Endothelial cell of umbilical vein (primary cell): ENCODE data around the gene CTNNA2. TPM values are rescaled to one million over a fixed set of nuclear protein-coding genes. Genes with fewer than 3 reads are reported as not detected.

Experiments
- BruUV-seq: library from RNA; stranded (reverse); fragments of 400-500 nt; replicated peaks from 2 replicates; lab custom pipeline; 2021; lab: Mats Ljungman, UMichigan
- CTCF ChIA-PET: fragments of 300-600, 350-600 bp; sonication (Branson Sonifier 250); formaldehyde crosslinking; loops from one replicate; lab custom pipeline; 2021; ENCODE audit warnings: antibody characterized with exemption, inconsistent platforms; lab: Charles Lee
- POLR2A ChIA-PET: fragments of 300-600, 350-600 bp; sonication (Branson Sonifier 250); formaldehyde crosslinking; loops from one replicate; lab custom pipeline; 2021; ENCODE audit warnings: antibody characterized with exemption, inconsistent platforms; lab: Charles Lee
- DNase-seq: peaks from one replicate; pipeline ENCODE4 v3.0.0-alpha.2; 2011; ENCODE audit warnings: low read depth, low spot score
- FAIRE-seq: peaks from 2 replicates; lab custom pipeline; 2011; peaks lifted over from hg19 to GRCh38; lab: Jason Lieb, UNC
- H2AFZ ChIP-seq: 2 replicates; pipeline ENCODE4 v1.6.0; 2012; ENCODE audit warnings: low read depth, low read length, control low read depth, inconsistent platforms
- H3K27ac ChIP-seq: 2 replicates; pipeline ENCODE4 v1.5.1; 2011; ENCODE audit warnings: low read depth, mild to moderate bottlenecking, control low read depth, low read length, moderate library complexity; ENCODE audit not compliant: insufficient read depth
- H3K27me3 ChIP-seq, 2 experiments: 2 replicates each; pipeline versions ENCODE4 v1.6.0 to v1.6.1; 2011; ENCODE audit warnings: low read length in 2 of 2, mixed read lengths in 1 of 2; ENCODE audit not compliant: control insufficient read depth in 2 of 2, insufficient read depth in 2 of 2
- H3K36me3 ChIP-seq, 2 experiments: 2 replicates in 1 of 2; 3 replicates in 1 of 2; pipeline ENCODE4 v1.5.1; 2011; ENCODE audit warnings: low read length in 2 of 2, mild to moderate bottlenecking in 1 of 2, moderate library complexity in 1 of 2; ENCODE audit not compliant: control insufficient read depth in 2 of 2, insufficient read depth in 2 of 2; ENCODE audit errors: extremely low read depth in 1 of 2
- H3K4me1 ChIP-seq: 3 replicates; pipeline ENCODE4 v1.5.1; 2011; ENCODE audit warnings: mild to moderate bottlenecking, low read length; ENCODE audit not compliant: control insufficient read depth, insufficient read depth; ENCODE audit errors: extremely low read depth
- H3K4me2 ChIP-seq: 2 replicates; pipeline ENCODE4 v1.6.1; 2011; ENCODE audit warnings: low read length, control low read depth, mixed read lengths; ENCODE audit not compliant: insufficient read depth
- H3K4me3 ChIP-seq, 3 experiments: fragments of 200-600 bp in 1 of 3; sonication (generic), shearing (Covaris generic) in 1 of 3; replicated peaks in 1 of 3; 2 replicates each; pipeline ENCODE4 v1.5.1; 2011 to 2016; ENCODE audit warnings: control low read depth in 3 of 3, low read length in 3 of 3, mild to moderate bottlenecking in 2 of 3, inconsistent platforms in 1 of 3, low read depth in 1 of 3, moderate library complexity in 1 of 3; ENCODE audit not compliant: insufficient read depth in 1 of 3
- H3K79me2 ChIP-seq: 2 replicates; pipeline ENCODE4 v1.6.0; 2012; ENCODE audit warnings: low read length, inconsistent platforms; ENCODE audit not compliant: control insufficient read depth, insufficient read depth
- H3K9ac ChIP-seq: replicated peaks from 2 replicates; pipeline ENCODE3; 2011; ENCODE audit warnings: low read length, control low read depth; ENCODE audit not compliant: insufficient read depth; ENCODE audit errors: extremely low read depth
- H3K9me1 ChIP-seq: replicated peaks from 3 replicates; pipeline ENCODE4 v1.6.0; 2011; ENCODE audit warnings: mild to moderate bottlenecking, low read length; ENCODE audit not compliant: control insufficient read depth, insufficient read depth; ENCODE audit errors: extremely low read depth
- H3K9me3 ChIP-seq: replicated peaks from 2 replicates; pipeline ENCODE4 v1.5.1; 2012; ENCODE audit warnings: low read length, inconsistent platforms; ENCODE audit not compliant: control insufficient read depth, insufficient read depth
- H4K20me1 ChIP-seq: replicated peaks from 2 replicates; pipeline ENCODE3; 2011; ENCODE audit warnings: mild to moderate bottlenecking, low read length; ENCODE audit not compliant: control insufficient read depth, insufficient read depth; ENCODE audit errors: extremely low read depth
- EZH2 ChIP-seq: IDR thresholded peaks from 2 replicates; pipeline ENCODE4 v1.6.1; 2012; ENCODE audit warnings: borderline replicate concordance, low read depth, mild to moderate bottlenecking, moderate library complexity, low read length, inconsistent platforms; ENCODE audit not compliant: severe bottlenecking
- FOS ChIP-seq: IDR thresholded peaks from 2 replicates; pipeline ENCODE4 v1.6.1; 2011; ENCODE audit warnings: mild to moderate bottlenecking, low read length, moderate library complexity, borderline replicate concordance; ENCODE audit not compliant: insufficient read depth
- GATA2 ChIP-seq: IDR thresholded peaks from 2 replicates; pipeline ENCODE4 v1.7.0; 2011; ENCODE audit warnings: low read depth, mild to moderate bottlenecking, moderate library complexity, mixed read lengths, low read length; ENCODE audit not compliant: insufficient read length, insufficient read depth
- JUN ChIP-seq: IDR thresholded peaks from 2 replicates; pipeline ENCODE4 v1.6.1; 2011; ENCODE audit warnings: borderline replicate concordance, low read depth; ENCODE audit not compliant: insufficient read length, insufficient read depth
- MYC ChIP-seq: IDR thresholded peaks from one replicate; pipeline ENCODE4 v1.6.1; 2011; ENCODE audit warnings: mild to moderate bottlenecking, low read depth, low read length
- POLR2A ChIP-seq: IDR thresholded peaks from 2 replicates; pipeline ENCODE4 v1.6.1; 2012; ENCODE audit warnings: low read depth, mild to moderate bottlenecking, control low read depth, low read length
- POLR2AphosphoS5 ChIP-seq: IDR thresholded peaks from 2 replicates; pipeline ENCODE4 v1.6.1; 2012; ENCODE audit warnings: low read depth, mild to moderate bottlenecking, control low read depth, low read length, moderate library complexity; ENCODE audit not compliant: insufficient read depth
- dilution Hi-C: fragments of 300-500 bp; cut with MboI; formaldehyde crosslinking; loops from one replicate; pipeline ENCODE4 v1.15.0; 2019; ENCODE audit warnings: low sequenced_read_pairs; ENCODE audit not compliant: extremely low pct_ligation_motif_present
- intact Hi-C: fragments of 100-400 bp; cut with micrococcal nuclease; formaldehyde crosslinking; loops from one replicate; pipeline ENCODE4 v1.10.0; 2022
- polyA plus RNA-seq, 4 experiments: library from polyadenylated mRNA; depleted of rRNA in 3 of 4; stranded (reverse) in 3 of 4; unstranded in 1 of 4; fragments of >200 nt; gene quantifications; 2 replicates each; pipeline versions ENCODE4 v1.2.1 to v1.2.3, GENCODE V29; 2011 to 2012; ENCODE audit warnings: missing spikeins in 1 of 4
- total RNA-seq: library from RNA; stranded (reverse); gene quantifications from 2 replicates; pipeline ENCODE4 v1.2.3, GENCODE V29; 2021
- TF ChIP-seq, protein P1 (sequence below): IDR thresholded peaks from 2 replicates; pipeline ENCODE4 v1.6.1; 2011; ENCODE audit not compliant: insufficient read depth, insufficient read length
- TF ChIP-seq, protein P2 (sequence below), 2 donors: IDR thresholded peaks; 1 replicate in 1 of 2; 2 replicates in 1 of 2; pipeline ENCODE4 v1.5.1; 2011; ENCODE audit warnings: low read length in 2 of 2, mild to moderate bottlenecking in 2 of 2, moderate library complexity in 2 of 2, control low read depth in 1 of 2, inconsistent platforms in 1 of 2, low read depth in 1 of 2; ENCODE audit not compliant: insufficient read depth in 1 of 2; ENCODE audit errors: extremely low read depth in 1 of 2

Gene CTNNA2
- total and polyA plus RNA-seq, 2 donors (not counting 3 experiments of a cell fraction or from before 2014, with no cell fraction given): not detected

DNA sequence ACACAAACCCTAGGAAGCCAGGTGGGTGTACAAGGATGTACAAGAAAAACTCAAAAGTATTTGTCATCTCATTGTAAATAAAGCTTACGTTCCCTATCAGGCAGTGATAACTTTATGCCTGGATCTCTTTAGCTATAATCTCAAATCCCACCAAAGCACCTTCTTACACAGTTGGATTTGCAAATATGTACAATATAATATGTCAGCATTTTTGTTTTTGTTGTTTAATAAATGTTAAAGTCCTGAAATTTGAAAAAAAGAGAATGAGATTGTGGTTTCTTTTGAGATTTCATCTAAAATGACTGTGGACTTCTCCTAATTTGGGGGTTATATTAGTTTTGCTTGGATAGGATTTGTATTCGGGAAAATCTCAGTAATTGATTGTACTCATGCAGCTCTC, 709.8 kb downstream of the CTNNA2 start:
- Histone ChIP-seq H3K4me3 (no peak overlapping the region), H3K9ac (no peak overlapping the region), H3K27ac (no peak overlapping the region), H3K79me2 (no peaks in the 10 kb centered on the region), H3K27me3 (no peaks in the 10 kb centered on the region), H4K20me1 (no peaks in the 10 kb centered on the region), H3K36me3 (no peaks in the 10 kb centered on the region), H3K9me3 (peaks cover 10% of the 10 kb centered on the region), H2AFZ (no peak overlapping the region), H3K9me1 (no peaks in the 10 kb centered on the region), H3K4me2 (no peak overlapping the region), H3K4me1 (no peaks in the 10 kb centered on the region)
- BruUV-seq: no TSS peak
- FAIRE-seq (no peak), DNase-seq (no peak)
- intact Hi-C loops: no loop called here
- no peak for TF ChIP-seq POLR2AphosphoS5
- TF ChIP-seq FOS: no peak
- no peak for TF ChIP-seq JUN
- TF ChIP-seq, protein P1, sequence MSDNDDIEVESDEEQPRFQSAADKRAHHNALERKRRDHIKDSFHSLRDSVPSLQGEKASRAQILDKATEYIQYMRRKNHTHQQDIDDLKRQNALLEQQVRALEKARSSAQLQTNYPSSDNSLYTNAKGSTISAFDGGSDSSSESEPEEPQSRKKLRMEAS: no peak
- TF ChIP-seq, protein P2, sequence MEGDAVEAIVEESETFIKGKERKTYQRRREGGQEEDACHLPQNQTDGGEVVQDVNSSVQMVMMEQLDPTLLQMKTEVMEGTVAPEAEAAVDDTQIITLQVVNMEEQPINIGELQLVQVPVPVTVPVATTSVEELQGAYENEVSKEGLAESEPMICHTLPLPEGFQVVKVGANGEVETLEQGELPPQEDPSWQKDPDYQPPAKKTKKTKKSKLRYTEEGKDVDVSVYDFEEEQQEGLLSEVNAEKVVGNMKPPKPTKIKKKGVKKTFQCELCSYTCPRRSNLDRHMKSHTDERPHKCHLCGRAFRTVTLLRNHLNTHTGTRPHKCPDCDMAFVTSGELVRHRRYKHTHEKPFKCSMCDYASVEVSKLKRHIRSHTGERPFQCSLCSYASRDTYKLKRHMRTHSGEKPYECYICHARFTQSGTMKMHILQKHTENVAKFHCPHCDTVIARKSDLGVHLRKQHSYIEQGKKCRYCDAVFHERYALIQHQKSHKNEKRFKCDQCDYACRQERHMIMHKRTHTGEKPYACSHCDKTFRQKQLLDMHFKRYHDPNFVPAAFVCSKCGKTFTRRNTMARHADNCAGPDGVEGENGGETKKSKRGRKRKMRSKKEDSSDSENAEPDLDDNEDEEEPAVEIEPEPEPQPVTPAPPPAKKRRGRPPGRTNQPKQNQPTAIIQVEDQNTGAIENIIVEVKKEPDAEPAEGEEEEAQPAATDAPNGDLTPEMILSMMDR (IDR thresholded peaks at IDR 0.05; ENCODE audit: extremely low read depth in 1 of 2, insufficient read depth in 1 of 2, low read depth in 1 of 2, low read length in 2 of 2): no peak
- no peak for TF ChIP-seq MYC
- TF ChIP-seq POLR2A: no peak
- no peak for TF ChIP-seq GATA2
- TF ChIP-seq EZH2: no peak
- POLR2A ChIA-PET: no interaction called here
- CTCF ChIA-PET: no interaction called here
- dilution Hi-C loops: no loop called here
